Measurements from ENCODE around the gene OGFOD3. TPM values are rescaled to one million over a fixed set of nuclear protein-coding genes. Genes with fewer than 3 reads are reported as not detected.

The OGFOD3 gene
- total RNA-seq, 1 experiment from 2014 or later, result 28.3 TPM

Other genes with a start within 250 kb of the OGFOD3 start
- 1.8 and 4.7 TPM in 2 replicates for gene CCDC57, start 205.7 kb downstream of the OGFOD3 start, total RNA-seq (2014; rRNA removed; shearing (Covaris generic))
- gene SLC16A3, start 189.5 kb downstream of the OGFOD3 start, total RNA-seq (2014; rRNA removed; shearing (Covaris generic)), result 22.2 and 30.0 TPM in 2 replicates
- 30.3 and 33.9 TPM in 2 replicates for gene CSNK1D, start 144.9 kb downstream of the OGFOD3 start, total RNA-seq (2014; rRNA removed; shearing (Covaris generic))
- gene CD7, start 101.0 kb downstream of the OGFOD3 start, total RNA-seq (2014; rRNA removed; shearing (Covaris generic)), result 0.06 and 1.5 TPM in 2 replicates
- gene SECTM1, start 84.8 kb downstream of the OGFOD3 start, total RNA-seq (2014; rRNA removed; shearing (Covaris generic)), result 30.1 and 30.7 TPM in 2 replicates
- gene TEX19, start 59.3 kb downstream of the OGFOD3 start, total RNA-seq (2014; rRNA removed; shearing (Covaris generic)), result 0.68 and 0.72 TPM in 2 replicates
- gene UTS2R, start 46.8 kb downstream of the OGFOD3 start, total RNA-seq (2014; rRNA removed; shearing (Covaris generic)), result not detected in 2 replicates
- gene HEXD, start 239 bp downstream of the OGFOD3 start, total RNA-seq (2014; rRNA removed; shearing (Covaris generic)), result 6.3 and 8.4 TPM in 2 replicates
- gene CYBC1, start 32.2 kb upstream of the OGFOD3 start, total RNA-seq (2014; rRNA removed; shearing (Covaris generic)), result 73.5 and 78.9 TPM in 2 replicates
- 71.6 and 74.3 TPM in 2 replicates for gene NARF, start 40.2 kb upstream of the OGFOD3 start, total RNA-seq (2014; rRNA removed; shearing (Covaris generic))
- gene FOXK2, start 101.1 kb upstream of the OGFOD3 start, total RNA-seq (2014; rRNA removed; shearing (Covaris generic)), result 26.1 and 34.0 TPM in 2 replicates
- 68.2 and 75.6 TPM in 2 replicates for gene WDR45B, start 229.9 kb upstream of the OGFOD3 start, total RNA-seq (2014; rRNA removed; shearing (Covaris generic))